AG10803 (cell line): ENCODE data around the gene GRIN2A.

Experiments used
- DNase-seq: peaks from one replicate; pipeline ENCODE4 v3.0.0; 2010; ENCODE audit warnings: low read depth
- H3K4me3 ChIP-seq: 2 replicates; pipeline ENCODE4 v1.5.1; 2011; ENCODE audit warnings: mild to moderate bottlenecking, low read length, control low read depth
- CTCF ChIP-seq: conservative IDR thresholded peaks from 2 replicates; pipeline ENCODE4 v1.5.1; 2011; ENCODE audit warnings: mild to moderate bottlenecking, low read length, control low read depth, inconsistent platforms

The GRIN2A gene

GRCh38 chr16:9766891-9767290, 415.3 kb downstream of the GRIN2A start:
- TF ChIP-seq CTCF = no peak
- DNase-seq = no peak
- H3K4me3 ChIP-seq = no peak overlapping the region

GRCh38 chr16:9763505-9763904, 418.7 kb downstream of the GRIN2A start:
- DNase-seq = no peak
- H3K4me3 ChIP-seq = no peak overlapping the region
- no peak for TF ChIP-seq CTCF

GRCh38 chr16:9761870-9762269, 420.4 kb downstream of the GRIN2A start:
- H3K4me3 ChIP-seq = no peak overlapping the region
- no peak for TF ChIP-seq CTCF
- DNase-seq = no peak

GRCh38 chr16:9757687-9758086, 424.5 kb downstream of the GRIN2A start:
- TF ChIP-seq CTCF = no peak
- H3K4me3 ChIP-seq = no peak overlapping the region
- DNase-seq = no peak

GRCh38 chr16:9756434-9756833, 425.8 kb downstream of the GRIN2A start:
- H3K4me3 ChIP-seq = no peak overlapping the region

GRCh38 chr16:9755081-9755480, 427.1 kb downstream of the GRIN2A start:
- TF ChIP-seq CTCF = no peak
- DNase-seq = peak; percentile 10
- H3K4me3 ChIP-seq = no peak overlapping the region

More at GRCh38 chr16:9756434-9756833, 425.8 kb downstream of the GRIN2A start:
- no peak for TF ChIP-seq CTCF
- DNase-seq = no peak

- no peak for DNase-seq
- no peak overlapping the region for H3K4me3 ChIP-seq
- TF ChIP-seq CTCF = no peak
Observed at GRCh38 chr16:9741776-9742175, 440.5 kb downstream of the GRIN2A start.
